Measurements from ENCODE around the gene ZNF318.
"Not testable (repeated sequence)": the region's sequence is repeated elsewhere in the genome, so short reads cannot be mapped to it uniquely, and the experiment has no call there.

Gene ZNF318

GRCh38 chr6:43383021-43383667 is 13.7 kb upstream of the ZNF318 start:
- TF ChIP-seq, protein P1, sequence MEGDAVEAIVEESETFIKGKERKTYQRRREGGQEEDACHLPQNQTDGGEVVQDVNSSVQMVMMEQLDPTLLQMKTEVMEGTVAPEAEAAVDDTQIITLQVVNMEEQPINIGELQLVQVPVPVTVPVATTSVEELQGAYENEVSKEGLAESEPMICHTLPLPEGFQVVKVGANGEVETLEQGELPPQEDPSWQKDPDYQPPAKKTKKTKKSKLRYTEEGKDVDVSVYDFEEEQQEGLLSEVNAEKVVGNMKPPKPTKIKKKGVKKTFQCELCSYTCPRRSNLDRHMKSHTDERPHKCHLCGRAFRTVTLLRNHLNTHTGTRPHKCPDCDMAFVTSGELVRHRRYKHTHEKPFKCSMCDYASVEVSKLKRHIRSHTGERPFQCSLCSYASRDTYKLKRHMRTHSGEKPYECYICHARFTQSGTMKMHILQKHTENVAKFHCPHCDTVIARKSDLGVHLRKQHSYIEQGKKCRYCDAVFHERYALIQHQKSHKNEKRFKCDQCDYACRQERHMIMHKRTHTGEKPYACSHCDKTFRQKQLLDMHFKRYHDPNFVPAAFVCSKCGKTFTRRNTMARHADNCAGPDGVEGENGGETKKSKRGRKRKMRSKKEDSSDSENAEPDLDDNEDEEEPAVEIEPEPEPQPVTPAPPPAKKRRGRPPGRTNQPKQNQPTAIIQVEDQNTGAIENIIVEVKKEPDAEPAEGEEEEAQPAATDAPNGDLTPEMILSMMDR (conservative IDR thresholded peaks at IDR 0.05; ENCODE audit: low read depth, low read length), result no peak
- peak; percentile 47 for DNase-seq (ENCODE audit: low read depth)
- no peak overlapping the region for H3K4me3 ChIP-seq (ENCODE audit: low read depth, low read length)

DNA sequence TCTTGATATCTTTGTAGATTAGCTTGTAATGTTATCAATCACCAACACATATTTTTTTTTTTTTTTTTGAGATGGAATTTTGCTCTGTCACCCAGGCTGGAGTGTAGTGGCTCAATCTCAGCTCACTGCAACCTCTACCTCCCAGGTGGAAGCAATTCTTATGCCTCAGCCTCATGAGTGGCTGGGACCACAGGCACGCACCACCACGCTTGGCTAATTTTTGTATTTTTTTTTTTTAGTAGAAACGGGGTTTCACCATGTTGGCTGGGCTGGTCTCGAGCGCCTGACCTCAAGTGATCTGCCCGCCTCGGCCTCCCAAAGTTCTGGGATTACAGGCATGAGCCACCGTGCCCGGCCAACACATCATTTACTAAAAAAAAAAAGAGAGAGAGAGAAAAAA is 11.4 kb upstream of the ZNF318 start:
- not testable (repeated sequence) for H3K4me3 ChIP-seq (ENCODE audit: low read depth, low read length); DNase-seq (ENCODE audit: low read depth)

GRCh38 chr6:43378631-43379030 is 9.2 kb upstream of the ZNF318 start:
- H3K4me3 ChIP-seq (ENCODE audit: low read depth, low read length), result no peak overlapping the region
- TF ChIP-seq, protein P1 (conservative IDR thresholded peaks at IDR 0.05; ENCODE audit: low read depth, low read length), result no peak
- DNase-seq (ENCODE audit: low read depth), result no peak

- no peak for DNase-seq (ENCODE audit: low read depth)
- H3K4me3 ChIP-seq (ENCODE audit: low read depth, low read length), result no peak overlapping the region
- TF ChIP-seq, protein P1 (conservative IDR thresholded peaks at IDR 0.05; ENCODE audit: low read depth, low read length), result no peak
These were observed 8.3 kb upstream of the ZNF318 start for GRCh38 chr6:43377710-43378229.

- peak; percentile 43 for DNase-seq (ENCODE audit: low read depth)
- H3K4me3 ChIP-seq (ENCODE audit: low read depth, low read length), result no peak overlapping the region
- TF ChIP-seq, protein P1 (conservative IDR thresholded peaks at IDR 0.05; ENCODE audit: low read depth, low read length), result no peak
These were observed 7.1 kb upstream of the ZNF318 start for GRCh38 chr6:43376551-43376981.

- H3K4me3 ChIP-seq (ENCODE audit: low read depth, low read length), result no peak overlapping the region
- TF ChIP-seq, protein P1 (conservative IDR thresholded peaks at IDR 0.05; ENCODE audit: low read depth, low read length), result no peak
- no peak for DNase-seq (ENCODE audit: low read depth)
These were observed 6.2 kb upstream of the ZNF318 start for GRCh38 chr6:43375693-43376092.

DNA sequence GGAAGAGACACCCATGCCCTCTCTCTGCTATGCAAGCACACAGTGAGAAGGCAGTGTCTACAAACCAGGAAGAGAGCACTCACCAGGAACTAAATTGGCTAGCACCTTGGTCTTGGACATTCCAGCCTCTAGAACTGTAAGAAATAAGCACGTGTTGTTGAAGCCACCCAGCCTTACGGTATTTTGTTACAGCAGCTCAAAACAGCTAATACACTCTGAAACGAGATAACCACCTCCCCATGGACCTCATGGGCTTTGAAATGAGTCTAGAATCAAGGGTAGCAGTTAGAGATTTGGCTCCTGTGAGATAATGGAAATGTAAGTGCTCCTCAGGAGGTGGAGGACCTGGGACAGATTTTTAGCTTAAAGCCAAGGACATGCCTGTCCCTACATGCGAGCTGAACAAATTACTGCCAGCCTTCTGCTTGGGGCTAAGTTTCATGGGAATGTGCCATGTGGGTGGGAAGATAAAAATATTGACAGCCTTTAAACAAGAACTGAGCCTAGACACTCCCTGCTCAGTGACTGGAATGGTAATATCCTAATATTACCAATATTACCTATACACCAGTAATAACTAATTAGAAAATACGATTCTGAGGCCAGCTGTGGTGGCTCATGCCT is 3.9 kb upstream of the ZNF318 start:
- H3K4me3 ChIP-seq (ENCODE audit: low read depth, low read length), result no peak overlapping the region
- TF ChIP-seq, protein P1 (conservative IDR thresholded peaks at IDR 0.05; ENCODE audit: low read depth, low read length), result no peak
- DNase-seq (ENCODE audit: low read depth), result no peak

GRCh38 chr6:43370003-43370580 is 645 bp upstream of the ZNF318 start:
- peak overlapping the region; percentile 72 for H3K4me3 ChIP-seq (ENCODE audit: low read depth, low read length)
- not testable (repeated sequence) for DNase-seq (ENCODE audit: low read depth)
